Caco-2 (cell line): ENCODE measurements around the gene MAGI1. TPM values are rescaled to one million over a fixed set of nuclear protein-coding genes. Genes with fewer than 3 reads are reported as not detected.
"Not testable (repeated sequence)": the region's sequence is repeated elsewhere in the genome, so short reads cannot be mapped to it uniquely, and the experiment has no call there.

Experiments used
- BruUV-seq: library from RNA; stranded (reverse); fragments of 400-500 nt; replicated peaks from 2 replicates; lab custom pipeline; 2021; lab: Mats Ljungman, UMichigan
- CTCF ChIA-PET: fragments of 300-600 bp; sonication (Branson Sonifier 250); formaldehyde crosslinking; loops from one replicate; lab custom pipeline; 2022; ENCODE audit warnings: antibody characterized with exemption; lab: Charles Lee
- POLR2A ChIA-PET: fragments of 300-600 bp; sonication (Branson Sonifier 250); formaldehyde crosslinking; loops from one replicate; lab custom pipeline; 2022; ENCODE audit warnings: antibody characterized with exemption; lab: Charles Lee
- DNase-seq, 2 experiments: peaks; one replicate each; pipeline versions ENCODE4 v3.0.0 to v3.0.0-alpha.2; 2020 to 2022
- H3K27me3 ChIP-seq: replicated peaks from 2 replicates; pipeline ENCODE4 v1.6.0; 2011; ENCODE audit warnings: low read length; ENCODE audit not compliant: control insufficient read depth, insufficient read depth
- H3K36me3 ChIP-seq: 2 replicates; pipeline ENCODE4 v1.5.1; 2011; ENCODE audit warnings: low read length; ENCODE audit not compliant: control insufficient read depth, insufficient read depth
- H3K4me1 ChIP-seq: fragments of 250-450 bp; sonication (Bioruptor Pico); 2 replicates; pipeline ENCODE4 v1.5.1; 2020; ENCODE audit warnings: mild to moderate bottlenecking
- H3K4me3 ChIP-seq: 2 replicates; pipeline ENCODE4 v1.5.1; 2011; ENCODE audit warnings: low read depth, mild to moderate bottlenecking, control low read depth, low read length
- H3K9me3 ChIP-seq: fragments of 250-450 bp; sonication (Bioruptor Pico); 2 replicates; pipeline ENCODE4 v1.5.1; 2020; ENCODE audit warnings: mild to moderate bottlenecking, moderate library complexity
- H3K27ac Mint-ChIP-seq: one replicate; pipeline ENCODE4 v1.8.0; 2022; ENCODE audit warnings: mixed read lengths; ENCODE audit not compliant: unreplicated experiment
- H3K27me3 Mint-ChIP-seq: one replicate; pipeline ENCODE4 v1.8.0; 2022; ENCODE audit warnings: mixed read lengths; ENCODE audit not compliant: insufficient read depth, unreplicated experiment
- H3K36me3 Mint-ChIP-seq: one replicate; pipeline ENCODE4 v1.8.0; 2022; ENCODE audit warnings: mild to moderate bottlenecking, mixed read lengths; ENCODE audit not compliant: insufficient read depth, unreplicated experiment
- H3K4me1 Mint-ChIP-seq: one replicate; pipeline ENCODE4 v1.8.0; 2022; ENCODE audit warnings: low read depth, mixed read lengths; ENCODE audit not compliant: unreplicated experiment
- H3K4me3 Mint-ChIP-seq: one replicate; pipeline ENCODE4 v1.8.0; 2022; ENCODE audit warnings: mild to moderate bottlenecking, moderate library complexity, mixed read lengths; ENCODE audit not compliant: unreplicated experiment
- H3K9me3 Mint-ChIP-seq: one replicate; pipeline ENCODE4 v1.8.0; 2022; ENCODE audit warnings: mixed read lengths; ENCODE audit not compliant: unreplicated experiment
- intact Hi-C: fragments of 100-400 bp; cut with micrococcal nuclease; formaldehyde crosslinking; loops from one replicate; pipeline ENCODE4 v1.10.0; 2022; ENCODE audit not compliant: unreplicated experiment
- total RNA-seq: library from RNA; stranded (reverse); gene quantifications from 2 replicates; pipeline ENCODE4 v1.2.3, GENCODE V29; 2022
- TF ChIP-seq, protein P1 (sequence below), 2 experiments: fragments of 200-600 bp in 1 of 2; IDR thresholded peaks; 1 replicate in 1 of 2; 2 replicates in 1 of 2; pipeline versions ENCODE4 v1.5.1 to v1.8.0; 2011 to 2022; ENCODE audit warnings: antibody characterized with exemption in 1 of 2, control low read depth in 1 of 2, inconsistent platforms in 1 of 2, low read depth in 1 of 2, low read length in 1 of 2, mild to moderate bottlenecking in 1 of 2, moderate library complexity in 1 of 2; ENCODE audit not compliant: insufficient read depth in 1 of 2, severe bottlenecking in 1 of 2, unreplicated experiment in 1 of 2

MAGI1 gene
- total RNA-seq, 1 experiment from 2014 or later: 64.9 TPM

DNA sequence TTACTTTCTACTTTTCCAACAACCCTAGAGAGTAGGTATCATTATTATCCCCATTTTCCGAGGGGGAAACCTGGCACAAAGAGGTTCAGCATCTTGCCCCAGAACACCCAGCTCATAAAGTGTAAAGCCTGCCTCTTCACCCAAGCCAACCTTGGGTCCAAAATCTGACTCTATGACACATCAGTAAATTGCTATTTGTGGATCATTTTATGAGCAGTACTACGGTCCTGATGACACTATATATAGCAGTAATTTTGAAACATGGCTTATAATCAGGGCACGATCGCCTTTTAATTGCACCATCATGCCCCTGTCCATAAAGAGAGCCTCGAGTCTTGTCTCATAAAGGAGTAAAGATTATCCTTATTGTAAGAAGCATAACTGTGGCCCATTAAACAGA, 9.7 kb downstream of the MAGI1 start:
- TF ChIP-seq, protein P1, sequence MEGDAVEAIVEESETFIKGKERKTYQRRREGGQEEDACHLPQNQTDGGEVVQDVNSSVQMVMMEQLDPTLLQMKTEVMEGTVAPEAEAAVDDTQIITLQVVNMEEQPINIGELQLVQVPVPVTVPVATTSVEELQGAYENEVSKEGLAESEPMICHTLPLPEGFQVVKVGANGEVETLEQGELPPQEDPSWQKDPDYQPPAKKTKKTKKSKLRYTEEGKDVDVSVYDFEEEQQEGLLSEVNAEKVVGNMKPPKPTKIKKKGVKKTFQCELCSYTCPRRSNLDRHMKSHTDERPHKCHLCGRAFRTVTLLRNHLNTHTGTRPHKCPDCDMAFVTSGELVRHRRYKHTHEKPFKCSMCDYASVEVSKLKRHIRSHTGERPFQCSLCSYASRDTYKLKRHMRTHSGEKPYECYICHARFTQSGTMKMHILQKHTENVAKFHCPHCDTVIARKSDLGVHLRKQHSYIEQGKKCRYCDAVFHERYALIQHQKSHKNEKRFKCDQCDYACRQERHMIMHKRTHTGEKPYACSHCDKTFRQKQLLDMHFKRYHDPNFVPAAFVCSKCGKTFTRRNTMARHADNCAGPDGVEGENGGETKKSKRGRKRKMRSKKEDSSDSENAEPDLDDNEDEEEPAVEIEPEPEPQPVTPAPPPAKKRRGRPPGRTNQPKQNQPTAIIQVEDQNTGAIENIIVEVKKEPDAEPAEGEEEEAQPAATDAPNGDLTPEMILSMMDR (IDR thresholded peaks at IDR 0.05; ENCODE audit: insufficient read depth in 1 of 2, low read depth in 1 of 2, low read length in 1 of 2, severe bottlenecking in 1 of 2, unreplicated experiment in 1 of 2): no peak
- peaks cover 1% of the 10 kb centered on the region for H3K4me1 Mint-ChIP-seq
- no peaks in the 10 kb centered on the region for H3K9me3 ChIP-seq
- no peaks in the 10 kb centered on the region for H3K27me3 Mint-ChIP-seq
- H3K4me1 ChIP-seq: no peaks in the 10 kb centered on the region; the same call in 1 of the 2 replicates
- CTCF ChIA-PET: no interaction called here
- peaks cover 9% of the 10 kb centered on the region for H3K36me3 Mint-ChIP-seq
- no peak overlapping the region for H3K27ac Mint-ChIP-seq
- H3K4me3 ChIP-seq: no peak overlapping the region
- H3K4me3 Mint-ChIP-seq: no peak overlapping the region
- H3K36me3 ChIP-seq: no peaks in the 10 kb centered on the region
- no TSS peak for BruUV-seq
- DNase-seq: no peak
- no peaks in the 10 kb centered on the region for H3K27me3 ChIP-seq
- no peaks in the 10 kb centered on the region for H3K9me3 Mint-ChIP-seq
- intact Hi-C loops: no loop called here
- POLR2A ChIA-PET: no interaction called here

DNA sequence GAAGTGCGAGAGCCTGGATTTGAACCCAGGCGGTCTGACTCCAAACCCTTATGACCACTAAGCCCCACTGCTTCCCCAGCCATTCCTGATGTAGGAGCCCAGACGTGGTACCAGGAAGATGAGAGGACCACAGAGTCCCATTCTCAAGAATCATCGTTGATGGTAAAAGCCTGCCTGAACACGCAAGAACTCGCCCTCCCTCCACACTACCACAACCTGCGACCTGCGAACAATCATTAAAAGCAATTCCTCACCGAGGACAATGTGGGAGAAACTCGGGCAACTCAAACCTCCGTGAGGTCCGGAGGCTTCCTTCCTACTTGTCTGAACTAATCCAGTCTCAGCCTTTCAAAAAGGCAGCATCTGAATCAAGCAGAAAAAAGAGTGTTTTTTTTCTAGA, 10.3 kb downstream of the MAGI1 start:
- no peak overlapping the region for H3K4me3 ChIP-seq
- no peaks in the 10 kb centered on the region for H3K36me3 ChIP-seq
- H3K27ac Mint-ChIP-seq: no peak overlapping the region
- H3K4me1 Mint-ChIP-seq: peaks cover 7% of the 10 kb centered on the region
- H3K36me3 Mint-ChIP-seq: peaks cover 9% of the 10 kb centered on the region
- H3K4me3 Mint-ChIP-seq: no peak overlapping the region
- ChIA-PET POLR2A (no interaction called here), CTCF (no interaction called here)
- TF ChIP-seq, protein P1 (IDR thresholded peaks at IDR 0.05; ENCODE audit: insufficient read depth in 1 of 2, low read depth in 1 of 2, low read length in 1 of 2, severe bottlenecking in 1 of 2, unreplicated experiment in 1 of 2): no peak
- no peaks in the 10 kb centered on the region for H3K9me3 ChIP-seq
- no peaks in the 10 kb centered on the region for H3K27me3 ChIP-seq
- H3K4me1 ChIP-seq: peaks cover 5% of the 10 kb centered on the region
- H3K9me3 Mint-ChIP-seq: no peaks in the 10 kb centered on the region
- no TSS peak for BruUV-seq
- no peaks in the 10 kb centered on the region for H3K27me3 Mint-ChIP-seq
- DNase-seq: no peak
- intact Hi-C loops: no loop called here

- CTCF ChIA-PET, H3K27me3 Mint-ChIP-seq, H3K36me3 Mint-ChIP-seq, DNase-seq, POLR2A ChIA-PET, H3K4me3 ChIP-seq, intact Hi-C loops, H3K27ac Mint-ChIP-seq, H3K4me1 Mint-ChIP-seq, H3K27me3 ChIP-seq, H3K9me3 ChIP-seq, BruUV-seq, H3K4me3 Mint-ChIP-seq, H3K36me3 ChIP-seq, H3K9me3 Mint-ChIP-seq: not testable (repeated sequence)
- peaks cover 19% of the 10 kb centered on the region for H3K4me1 ChIP-seq
Observed at GRCh38 chr3:66027099-66027498, 11.6 kb downstream of the MAGI1 start.
